ENCODE measurements around the gene RAB35. TPM values are rescaled to one million over a fixed set of nuclear protein-coding genes. Genes with fewer than 3 reads are reported as not detected.

Gene RAB35
- total RNA-seq, 1 experiment from 2014 or later = 52.8 TPM

DNA sequence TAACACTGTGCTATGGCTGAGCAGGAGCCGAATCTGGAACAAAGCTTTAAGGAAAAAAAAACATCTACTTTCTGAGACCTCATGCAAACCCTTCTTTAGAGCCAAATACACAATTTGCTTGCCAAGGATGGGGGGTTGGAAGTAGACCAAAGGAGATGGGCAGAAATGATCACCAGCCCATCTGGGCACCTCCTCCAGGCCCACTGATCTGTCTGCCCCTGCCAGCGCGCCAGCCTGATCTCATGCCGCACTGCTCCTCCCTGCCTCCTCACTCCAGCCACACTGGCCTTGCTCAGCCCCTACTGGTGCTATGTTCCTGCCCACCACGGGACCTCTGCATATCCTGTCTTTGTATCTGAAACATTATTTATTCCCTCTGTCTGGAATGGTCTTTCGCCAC, 24.8 kb upstream of the RAB35 start:
- no peak for TF ChIP-seq EZH2 (IDR thresholded peaks at IDR 0.05; ENCODE audit: low read length, unreplicated experiment)
- no peak for TF ChIP-seq EZH2phosphoT487 (IDR thresholded peaks at IDR 0.05; ENCODE audit: borderline replicate concordance, low read length)
- TF ChIP-seq CTCF (conservative IDR thresholded peaks at IDR 0.05; ENCODE audit: low read depth, low read length) = no peak
- Histone ChIP-seq H3K9me2 (replicated peaks; ENCODE audit: low read length) (no peaks in the 10 kb centered on the region), H3K4me3 (ENCODE audit: low read length) (no peak overlapping the region), H3K79me2 (ENCODE audit: low read length) (no peaks in the 10 kb centered on the region), H3K27me3 (ENCODE audit: low read length) (no peaks in the 10 kb centered on the region), H3K27ac (ENCODE audit: low read length) (no peak overlapping the region), H3K9me3 (ENCODE audit: low read length) (no peaks in the 10 kb centered on the region), H2AFZ (ENCODE audit: low read length) (no peak overlapping the region), H3F3A (ENCODE audit: low read length, unreplicated experiment) (no peaks in the 10 kb centered on the region), H3K9ac (ENCODE audit: low read length) (no peak overlapping the region), H4K20me1 (ENCODE audit: low read length) (no peaks in the 10 kb centered on the region), H3K4me1 (ENCODE audit: insufficient read depth, low read length) (peaks cover 12% of the 10 kb centered on the region), H3K4me2 (ENCODE audit: low read length) (no peak overlapping the region), H3K36me3 (ENCODE audit: low read depth, low read length) (peaks cover 90% of the 10 kb centered on the region)
- DNase-seq (no peak), ATAC-seq (no peak)
- ChIA-PET POLR2A (ENCODE audit: unreplicated experiment) (no interaction called here), CTCF (no interaction called here)
- intact Hi-C loops (cut with micrococcal nuclease) = no loop called here
- no TSS peak for BruUV-seq (replicated peaks)

DNA sequence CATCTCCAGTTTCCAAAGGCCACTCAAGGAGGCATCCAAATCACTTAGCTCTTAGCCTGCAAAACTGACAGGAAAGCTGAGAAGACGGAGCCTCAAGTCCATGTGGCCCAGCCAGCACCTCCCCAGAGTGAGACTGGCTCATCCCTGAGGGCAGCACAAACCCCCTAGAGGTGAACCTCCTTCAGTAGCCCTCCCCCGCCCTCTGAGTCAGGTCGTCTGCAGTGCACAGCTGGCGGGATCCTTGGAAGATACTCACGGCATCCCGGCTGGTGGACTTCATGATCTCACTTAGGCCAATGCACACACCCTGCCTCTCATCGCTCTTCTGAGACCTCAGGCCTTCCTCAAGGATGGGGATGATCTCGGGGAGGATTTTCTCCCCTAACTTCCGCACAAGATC, 24.1 kb upstream of the RAB35 start:
- H3K79me2 ChIP-seq (ENCODE audit: low read length) = no peaks in the 10 kb centered on the region
- no peaks in the 10 kb centered on the region for H3K27me3 ChIP-seq (ENCODE audit: low read length)
- H3K9ac ChIP-seq (ENCODE audit: low read length) = no peak overlapping the region
- CTCF ChIA-PET = no interaction called here
- H2AFZ ChIP-seq (ENCODE audit: low read length) = no peak overlapping the region
- H3K4me2 ChIP-seq (ENCODE audit: low read length) = no peak overlapping the region
- H3K9me3 ChIP-seq (ENCODE audit: low read length) = no peaks in the 10 kb centered on the region
- BruUV-seq (replicated peaks) = no TSS peak
- no peak for ATAC-seq
- intact Hi-C loops (cut with micrococcal nuclease) = no loop called here
- DNase-seq = no peak
- no peaks in the 10 kb centered on the region for H3K9me2 ChIP-seq (replicated peaks; ENCODE audit: low read length)
- H3K4me3 ChIP-seq (ENCODE audit: low read length) = no peak overlapping the region
- POLR2A ChIA-PET (ENCODE audit: unreplicated experiment) = no interaction called here
- H3K36me3 ChIP-seq (ENCODE audit: low read depth, low read length) = peaks cover 90% of the 10 kb centered on the region
- H4K20me1 ChIP-seq (ENCODE audit: low read length) = no peaks in the 10 kb centered on the region
- peaks cover 12% of the 10 kb centered on the region for H3K4me1 ChIP-seq (ENCODE audit: insufficient read depth, low read length)
- no peaks in the 10 kb centered on the region for H3F3A ChIP-seq (ENCODE audit: low read length, unreplicated experiment)
- no peak overlapping the region for H3K27ac ChIP-seq (ENCODE audit: low read length)
- no peak for TF ChIP-seq EZH2phosphoT487 (IDR thresholded peaks at IDR 0.05; ENCODE audit: borderline replicate concordance, low read length)
- TF ChIP-seq CTCF (conservative IDR thresholded peaks at IDR 0.05; ENCODE audit: low read depth, low read length) = no peak
- no peak for TF ChIP-seq EZH2 (IDR thresholded peaks at IDR 0.05; ENCODE audit: low read length, unreplicated experiment)

- DNase-seq (peak; percentile 23), ATAC-seq (no peak)
- Histone ChIP-seq H4K20me1 (ENCODE audit: low read length) (no peaks in the 10 kb centered on the region; the same call in 1 of the 2 replicates), H3K9ac (ENCODE audit: low read length) (no peak overlapping the region), H3K4me3 (ENCODE audit: low read length) (no peak overlapping the region), H3K27me3 (ENCODE audit: low read length) (no peaks in the 10 kb centered on the region), H3K36me3 (ENCODE audit: low read depth, low read length) (peaks cover 89% of the 10 kb centered on the region), H2AFZ (ENCODE audit: low read length) (no peak overlapping the region), H3K79me2 (ENCODE audit: low read length) (no peaks in the 10 kb centered on the region), H3K9me2 (replicated peaks; ENCODE audit: low read length) (no peaks in the 10 kb centered on the region), H3F3A (ENCODE audit: low read length, unreplicated experiment) (no peaks in the 10 kb centered on the region), H3K9me3 (ENCODE audit: low read length) (no peaks in the 10 kb centered on the region), H3K4me1 (ENCODE audit: insufficient read depth, low read length) (peaks cover 12% of the 10 kb centered on the region), H3K4me2 (ENCODE audit: low read length) (no peak overlapping the region), H3K27ac (ENCODE audit: low read length) (no peak overlapping the region)
- ChIA-PET CTCF (no interaction called here), POLR2A (ENCODE audit: unreplicated experiment) (no interaction called here)
- no peak for TF ChIP-seq EZH2phosphoT487 (IDR thresholded peaks at IDR 0.05; ENCODE audit: borderline replicate concordance, low read length)
- no peak for TF ChIP-seq CTCF (conservative IDR thresholded peaks at IDR 0.05; ENCODE audit: low read depth, low read length)
- no peak for TF ChIP-seq EZH2 (IDR thresholded peaks at IDR 0.05; ENCODE audit: low read length, unreplicated experiment)
- no TSS peak for BruUV-seq (replicated peaks)
- intact Hi-C loops (cut with micrococcal nuclease) = no loop called here
Measured at GRCh38 chr12:120139958-120140357, 23.4 kb upstream of the RAB35 start.
